Measurements from ENCODE around the gene PARP11.
A peak's percentile ranks its signal among the peaks of the same experiment; 100 is the strongest.
"Not testable (repeated sequence)": the region's sequence is repeated elsewhere in the genome, so short reads cannot be mapped to it uniquely, and the experiment has no call there.

The PARP11 gene

GRCh38 chr12:3882406-3882805 lies 9.2 kb upstream of the PARP11 start:
- DNase-seq = no peak

DNA sequence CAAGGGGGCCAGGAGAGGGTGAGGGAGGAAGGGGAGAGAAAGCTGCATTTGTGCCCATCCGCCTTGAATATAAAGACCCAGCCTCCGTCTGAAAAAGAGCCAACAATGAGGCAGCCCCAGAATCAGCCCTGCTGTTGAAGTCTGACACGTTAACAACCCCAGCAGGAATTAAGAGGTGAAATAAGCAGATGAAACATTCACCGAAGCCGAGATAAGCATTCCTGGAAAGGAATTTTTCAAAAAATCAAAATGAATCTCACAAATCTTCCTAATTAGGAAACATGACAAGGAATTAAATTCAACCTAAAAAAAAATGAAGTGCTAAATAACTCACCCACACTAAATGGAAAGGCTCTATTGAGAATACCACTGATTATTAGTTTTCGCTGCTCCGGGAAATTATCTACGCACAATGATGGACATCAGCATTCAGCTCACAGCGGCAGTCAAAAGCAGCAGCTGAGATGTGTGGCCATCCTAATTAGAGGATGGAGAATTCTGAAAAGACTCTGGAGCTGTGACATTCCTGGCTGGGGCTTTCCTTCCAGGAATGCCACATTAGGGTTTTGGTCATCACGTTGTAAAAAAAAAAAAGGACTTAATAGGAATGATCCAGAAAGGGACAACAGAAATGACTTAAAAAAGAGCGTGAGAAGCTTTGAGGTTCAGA lies 8.2 kb upstream of the PARP11 start:
- no peak for DNase-seq

- no peak for DNase-seq
Observed at GRCh38 chr12:3879846-3880245, 6.6 kb upstream of the PARP11 start.

DNA sequence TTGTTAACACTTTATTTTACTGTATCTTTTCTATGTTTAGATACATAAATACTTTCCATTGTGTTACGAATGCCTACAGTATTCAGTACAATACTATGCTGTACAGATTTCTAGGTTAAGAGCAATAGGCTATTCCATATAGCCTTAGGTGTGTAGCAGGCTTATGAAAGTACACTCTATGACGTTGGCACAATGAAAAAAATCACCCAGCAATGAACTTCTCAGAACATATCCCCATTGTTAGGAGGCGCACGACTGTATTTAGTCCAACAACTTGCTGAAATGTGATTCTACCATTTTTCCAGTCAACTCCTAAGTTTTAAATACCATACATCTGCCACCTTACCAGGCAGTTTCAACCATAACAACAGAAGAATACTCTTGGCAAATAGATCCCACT lies 1.8 kb downstream of the PARP11 start:
- no peak for DNase-seq

GRCh38 chr12:3869865-3870264 lies 3.3 kb downstream of the PARP11 start:
- DNase-seq = no peak

DNA sequence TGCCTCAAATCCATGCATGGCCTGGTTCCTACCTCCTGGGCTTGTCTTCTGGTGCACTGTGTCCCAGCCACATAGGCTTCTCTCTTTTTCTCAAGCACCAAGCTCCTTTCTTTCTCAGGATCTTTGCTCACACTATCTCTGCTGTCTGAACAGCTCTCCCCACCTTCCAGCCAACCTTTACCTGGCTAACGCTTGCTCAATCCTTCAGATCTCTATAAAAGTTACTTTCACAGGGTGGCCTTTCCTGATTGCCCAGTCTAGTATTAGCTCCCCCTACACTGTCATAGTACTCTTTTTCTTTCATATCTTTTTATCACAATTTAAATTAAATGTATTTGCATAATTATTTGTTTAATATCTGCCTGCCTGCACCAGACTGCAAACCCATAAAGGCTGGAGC lies 3.8 kb downstream of the PARP11 start:
- no peak for DNase-seq

- no peak for DNase-seq
Observed at GRCh38 chr12:3863756-3864155, 9.4 kb downstream of the PARP11 start.

DNA sequence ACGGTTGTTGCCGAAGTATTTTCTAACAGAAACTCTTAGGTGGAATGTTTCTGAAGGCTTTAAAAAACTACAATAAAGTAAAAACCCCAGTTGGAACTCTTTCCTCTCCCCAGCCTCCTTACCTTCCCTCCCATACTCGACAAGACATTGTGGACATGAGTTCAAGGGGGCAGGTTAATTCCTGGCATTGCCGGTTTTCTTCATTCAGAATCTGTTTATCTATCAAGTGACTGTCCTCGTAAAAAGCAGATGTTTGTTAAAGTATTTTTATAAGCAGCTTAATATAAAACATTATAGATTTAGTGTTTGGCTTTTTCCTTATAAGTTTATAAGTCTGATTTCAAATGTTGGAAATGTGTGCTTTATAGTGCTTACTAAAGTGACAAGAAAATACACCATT lies 30.7 kb downstream of the PARP11 start:
- DNase-seq = no peak

DNA sequence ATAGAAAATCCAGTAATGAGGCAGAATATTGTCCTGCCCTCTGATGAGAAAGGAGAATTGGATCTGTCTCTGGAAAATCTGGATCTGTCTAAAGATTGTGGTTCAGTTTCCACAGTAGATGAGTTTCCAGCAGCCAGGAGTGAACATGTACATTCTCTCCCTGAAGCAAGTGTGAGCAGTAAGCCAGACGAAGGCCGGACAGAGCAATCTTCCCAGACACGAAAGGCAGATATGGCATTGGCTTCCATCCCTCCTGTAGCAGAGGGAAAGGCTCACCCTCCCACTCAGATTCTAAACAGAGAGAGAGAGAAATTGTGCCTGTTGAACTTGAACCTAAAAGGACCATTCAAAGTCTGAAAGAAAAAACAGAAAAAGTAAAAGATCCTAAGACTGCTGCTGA lies 31.4 kb downstream of the PARP11 start:
- no peak for DNase-seq

DNA sequence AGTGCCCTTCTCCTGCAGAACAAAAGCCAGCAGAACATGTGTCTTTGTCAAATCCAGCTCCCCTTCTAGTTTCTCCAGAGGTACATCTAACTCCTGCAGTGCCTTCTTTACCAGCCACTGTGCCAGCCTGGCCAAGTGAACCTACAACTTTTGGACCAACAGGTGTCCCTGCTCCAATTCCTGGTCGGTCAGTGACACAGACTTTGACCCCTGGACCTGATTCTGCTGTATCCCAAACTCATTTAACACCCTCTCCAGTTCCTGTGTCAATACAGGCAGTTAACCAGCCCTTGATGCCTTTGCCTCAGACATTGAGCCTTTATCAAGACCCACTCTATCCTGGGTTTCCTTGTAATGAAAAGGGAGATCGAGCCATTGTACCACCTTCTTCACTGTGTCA lies 32.4 kb downstream of the PARP11 start:
- not testable (repeated sequence) for DNase-seq

GRCh38 chr12:3839745-3840144 lies 33.5 kb downstream of the PARP11 start:
- not testable (repeated sequence) for DNase-seq

GRCh38 chr12:3838701-3839548 lies 34.3 kb downstream of the PARP11 start:
- DNase-seq = peak in 1 of 2 donors; percentile 16

- no peak for DNase-seq
Observed at GRCh38 chr12:3838076-3838475, 35.1 kb downstream of the PARP11 start.

DNA sequence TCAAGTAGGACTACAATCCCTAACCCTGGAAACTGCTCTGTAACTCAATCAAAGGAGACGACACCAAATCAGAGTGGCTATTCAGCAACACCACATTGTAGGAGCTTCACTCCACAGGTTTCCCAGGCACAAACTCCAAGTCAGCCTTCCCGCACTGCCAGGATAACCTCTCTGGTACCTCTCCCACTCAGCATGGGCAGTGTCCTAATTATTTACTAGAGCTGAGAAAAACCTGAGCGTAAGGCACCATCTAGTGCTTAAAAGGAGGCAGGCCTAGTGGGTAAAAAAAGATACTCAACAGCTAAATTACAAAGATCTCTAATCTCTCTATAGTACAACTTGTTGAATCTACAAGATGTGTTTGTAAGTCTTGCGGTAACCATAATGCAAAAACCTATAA lies 36.1 kb downstream of the PARP11 start:
- DNase-seq = no peak

DNA sequence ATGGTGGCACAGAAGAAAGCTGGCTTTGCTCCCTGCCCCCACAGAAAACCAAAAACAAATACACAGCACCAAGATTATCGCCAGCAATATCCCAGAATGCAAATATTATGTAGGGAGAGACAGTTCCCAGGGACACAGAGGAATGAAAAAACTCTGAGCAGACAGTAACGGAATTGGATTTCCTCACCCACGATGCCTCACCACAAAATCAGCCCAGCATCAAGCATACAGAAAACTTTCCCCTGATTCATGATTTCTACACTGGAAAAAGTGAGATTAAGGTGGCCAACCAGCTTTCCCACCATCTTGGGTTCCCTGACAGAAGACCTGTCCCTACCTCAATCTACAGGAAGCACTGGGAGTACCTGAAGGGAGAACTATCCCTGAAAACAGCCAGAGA lies 36.6 kb downstream of the PARP11 start:
- no peak for DNase-seq

DNA sequence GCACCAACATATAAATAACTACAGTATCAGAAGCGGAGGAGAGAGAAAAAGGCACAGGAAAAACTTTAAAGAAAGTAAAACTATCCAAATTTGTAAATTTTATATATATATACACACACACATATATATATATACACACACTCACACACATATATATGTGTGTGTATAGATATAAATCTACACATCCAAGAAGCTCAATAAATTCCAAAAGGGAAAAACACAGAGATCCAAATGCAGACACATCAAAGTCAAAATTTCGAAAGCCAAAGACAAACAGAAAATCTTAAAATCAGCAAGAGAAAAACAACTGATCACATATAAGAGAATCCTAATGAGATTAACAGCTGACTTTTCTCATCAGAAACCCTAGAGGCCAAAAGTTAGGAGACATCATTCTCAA lies 37.3 kb downstream of the PARP11 start:
- no peak for DNase-seq

DNA sequence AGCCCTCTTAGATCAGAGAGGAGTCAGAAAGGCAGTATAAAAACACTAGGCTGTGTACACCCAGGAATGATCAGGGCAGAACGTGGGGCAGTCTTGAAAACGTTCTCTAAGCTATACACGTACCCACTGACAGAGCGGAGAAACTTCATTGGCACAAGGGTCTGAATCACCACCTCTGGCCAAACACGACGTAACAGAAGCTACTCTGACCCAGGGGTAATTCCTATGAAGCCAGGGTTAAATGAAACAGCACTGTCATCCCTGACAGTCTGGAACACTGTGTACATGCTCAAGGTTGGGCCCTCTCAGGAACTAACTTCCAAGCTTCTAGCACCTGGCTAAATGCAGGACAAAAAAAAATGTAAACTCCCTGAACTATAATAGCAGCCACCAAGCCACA lies 38.4 kb downstream of the PARP11 start:
- DNase-seq = no peak

GRCh38 chr12:3833670-3834310 lies 39.4 kb downstream of the PARP11 start:
- DNase-seq = no peak

GRCh38 chr12:3832738-3833137 lies 40.5 kb downstream of the PARP11 start:
- DNase-seq = no peak

DNA sequence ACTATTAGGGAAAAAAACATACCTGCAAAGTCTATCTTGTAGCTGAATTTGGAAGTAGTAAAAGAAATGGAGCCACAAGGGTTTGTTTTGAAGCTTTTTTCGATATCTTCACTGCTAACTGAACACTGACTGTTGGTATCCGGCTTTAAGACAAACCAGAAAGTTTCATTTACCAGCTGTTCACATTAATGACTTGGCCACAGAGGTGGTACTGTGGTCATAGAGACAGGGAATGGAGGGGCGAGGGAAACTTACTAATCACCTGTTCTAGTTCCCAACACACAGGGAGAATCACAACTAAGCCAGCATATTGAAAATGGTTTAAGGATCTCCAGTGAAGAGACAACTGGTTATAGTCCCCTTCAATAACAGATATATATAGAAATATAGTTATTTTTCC lies 44.3 kb downstream of the PARP11 start:
- DNase-seq = no peak

DNA sequence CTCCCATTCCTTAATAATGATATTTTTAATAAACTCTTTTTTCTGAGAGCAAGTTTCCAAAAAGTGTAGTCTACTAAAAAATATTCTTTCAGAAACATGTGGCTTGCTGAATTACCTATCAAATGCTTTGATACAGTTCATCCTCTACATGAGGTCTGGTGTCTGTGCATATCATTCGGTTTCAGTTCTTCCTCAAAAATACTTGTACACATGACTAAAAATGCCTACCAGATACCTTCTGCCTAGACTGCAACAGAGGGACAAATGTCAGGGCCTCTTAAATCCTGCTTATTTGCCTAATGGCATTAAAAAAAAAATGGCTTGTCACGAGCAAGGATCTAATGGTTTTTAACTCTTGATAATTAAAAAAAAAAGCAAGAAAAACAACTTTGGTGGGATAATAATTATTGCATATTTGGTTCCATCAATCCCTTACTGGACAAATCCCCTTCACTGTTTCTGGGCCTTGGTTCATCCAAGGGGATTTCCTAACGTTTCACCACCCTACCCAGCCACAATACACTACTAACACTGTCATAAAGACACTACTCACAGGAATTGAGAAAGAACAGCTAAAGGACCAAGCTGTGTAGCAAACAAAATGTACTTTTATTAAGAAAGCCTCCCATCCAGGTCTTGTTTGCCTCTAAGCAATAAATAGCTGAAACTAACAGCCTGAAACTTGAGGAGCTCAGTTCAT lies 45.7 kb downstream of the PARP11 start:
- DNase-seq = no peak

GRCh38 chr12:3821441-3821840 lies 51.8 kb downstream of the PARP11 start:
- no peak for DNase-seq

- DNase-seq = no peak
Observed at GRCh38 chr12:3820122-3820521, 53.1 kb downstream of the PARP11 start.
